MM.1S (cell line): Measurements from ENCODE around the gene TPCN1.
A peak's percentile ranks its signal among the peaks of the same experiment; 100 is the strongest.

Source experiments
- DNase-seq: peaks from one replicate; pipeline ENCODE4 v3.0.0-alpha.2; 2015
- H2AFZ ChIP-seq: fragments of 300-600 bp; sonication (generic); 2 replicates; pipeline ENCODE4 v1.6.0; 2016; ENCODE audit warnings: antibody characterized with exemption, low read length
- H3F3A ChIP-seq: fragments of 300-600 bp; sonication (generic); 2 replicates; pipeline ENCODE4 v1.6.1; 2016; ENCODE audit warnings: mild to moderate bottlenecking, antibody characterized with exemption, low read length, moderate library complexity, mixed read lengths; ENCODE audit not compliant: insufficient read depth
- H3K27ac ChIP-seq: fragments of 300-600 bp; sonication (generic); 2 replicates; pipeline ENCODE4 v1.5.1; 2016; ENCODE audit warnings: mild to moderate bottlenecking, low read length
- H3K27me3 ChIP-seq: fragments of 300-600 bp; sonication (generic); replicated peaks from 2 replicates; pipeline ENCODE4 v1.6.0; 2016; ENCODE audit warnings: low read length; ENCODE audit not compliant: insufficient read depth
- H3K36me3 ChIP-seq: fragments of 300-600 bp; sonication (generic); replicated peaks from 2 replicates; pipeline ENCODE4 v1.6.1; 2016; ENCODE audit warnings: mild to moderate bottlenecking, low read length, mixed read lengths; ENCODE audit not compliant: insufficient read depth
- H3K4me1 ChIP-seq: fragments of 300-600 bp; sonication (generic); 2 replicates; pipeline ENCODE4 v1.6.1; 2016; ENCODE audit warnings: low read length, mixed read lengths
- H3K4me2 ChIP-seq: fragments of 300-600 bp; sonication (generic); 2 replicates; pipeline ENCODE4 v1.6.0; 2016; ENCODE audit warnings: low read depth, low read length
- H3K4me3 ChIP-seq: fragments of 300-600 bp; sonication (generic); 2 replicates; pipeline ENCODE4 v1.5.1; 2016; ENCODE audit warnings: low read length, mixed read lengths
- H3K79me2 ChIP-seq: fragments of 300-600 bp; sonication (generic); 2 replicates; pipeline ENCODE4 v1.6.1; 2016; ENCODE audit warnings: mixed run types, low read length, mixed read lengths
- H3K9ac ChIP-seq: fragments of 300-600 bp; sonication (generic); 2 replicates; pipeline ENCODE4 v1.6.1; 2016; ENCODE audit warnings: low read length, mixed read lengths
- H3K9me2 ChIP-seq: fragments of 300-600 bp; sonication (generic); replicated peaks from 2 replicates; pipeline ENCODE4 v1.6.1; 2016; ENCODE audit warnings: mild to moderate bottlenecking, low read length, mixed read lengths; ENCODE audit not compliant: insufficient read depth
- H3K9me3 ChIP-seq: fragments of 300-600 bp; sonication (generic); replicated peaks from 2 replicates; pipeline ENCODE4 v1.6.1; 2016; ENCODE audit warnings: mild to moderate bottlenecking, low read length, mixed read lengths; ENCODE audit not compliant: insufficient read depth
- H4K20me1 ChIP-seq: fragments of 300-600 bp; sonication (generic); 2 replicates; pipeline ENCODE4 v1.6.1; 2016; ENCODE audit warnings: mild to moderate bottlenecking, low read length, moderate library complexity, mixed read lengths; ENCODE audit not compliant: insufficient read depth
- EZH2 ChIP-seq: fragments of 300-600 bp; sonication (generic); optimal IDR thresholded peaks from 2 replicates; pipeline ENCODE3; 2017; ENCODE audit warnings: low read depth, mild to moderate bottlenecking, antibody characterized with exemption, low read length, mixed read lengths
- EZH2phosphoT487 ChIP-seq: fragments of 300-600 bp; sonication (generic); IDR thresholded peaks from 2 replicates; pipeline ENCODE4 v1.6.1; 2018; ENCODE audit warnings: antibody characterized with exemption, low read length
- TF ChIP-seq, protein P1 (sequence below): fragments of 300-600 bp; sonication (generic); IDR thresholded peaks from 2 replicates; pipeline ENCODE4 v1.5.1; 2016; ENCODE audit warnings: antibody characterized with exemption, low read length, mixed read lengths

TPCN1 gene

DNA sequence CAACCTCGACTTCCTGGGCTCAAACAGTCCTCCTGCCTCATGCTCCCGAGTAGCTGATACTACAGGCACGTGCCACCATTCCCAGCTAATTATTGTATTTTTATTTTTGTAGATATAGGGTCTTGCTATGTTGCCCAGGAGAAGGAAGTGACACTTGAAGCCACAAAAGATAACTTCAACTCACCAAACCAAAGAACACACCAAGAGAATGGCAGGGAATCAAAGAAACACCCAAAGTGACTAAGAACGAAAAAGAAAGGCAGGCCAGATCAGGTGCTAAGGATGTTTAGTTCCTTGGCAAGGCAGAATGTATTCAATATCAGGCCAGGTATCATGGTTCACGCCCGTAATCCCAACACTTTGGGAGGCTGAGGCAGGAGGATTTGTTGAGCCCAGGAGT is 10.1 kb upstream of the TPCN1 start:
- H3K27me3 ChIP-seq = no peaks in the 10 kb centered on the region
- H3K4me3 ChIP-seq = no peak overlapping the region
- no peak overlapping the region for H2AFZ ChIP-seq
- no peaks in the 10 kb centered on the region for H4K20me1 ChIP-seq
- no peak overlapping the region for H3K4me2 ChIP-seq
- no peaks in the 10 kb centered on the region for H3K9me3 ChIP-seq
- peaks cover 27% of the 10 kb centered on the region for H3F3A ChIP-seq
- no peak for DNase-seq
- H3K79me2 ChIP-seq = no peaks in the 10 kb centered on the region
- no peak overlapping the region for H3K27ac ChIP-seq
- no peak overlapping the region for H3K9ac ChIP-seq
- H3K36me3 ChIP-seq = no peaks in the 10 kb centered on the region
- H3K9me2 ChIP-seq = no peaks in the 10 kb centered on the region
- TF ChIP-seq EZH2 = no peak
- no peak for TF ChIP-seq EZH2phosphoT487
- TF ChIP-seq, protein P1, sequence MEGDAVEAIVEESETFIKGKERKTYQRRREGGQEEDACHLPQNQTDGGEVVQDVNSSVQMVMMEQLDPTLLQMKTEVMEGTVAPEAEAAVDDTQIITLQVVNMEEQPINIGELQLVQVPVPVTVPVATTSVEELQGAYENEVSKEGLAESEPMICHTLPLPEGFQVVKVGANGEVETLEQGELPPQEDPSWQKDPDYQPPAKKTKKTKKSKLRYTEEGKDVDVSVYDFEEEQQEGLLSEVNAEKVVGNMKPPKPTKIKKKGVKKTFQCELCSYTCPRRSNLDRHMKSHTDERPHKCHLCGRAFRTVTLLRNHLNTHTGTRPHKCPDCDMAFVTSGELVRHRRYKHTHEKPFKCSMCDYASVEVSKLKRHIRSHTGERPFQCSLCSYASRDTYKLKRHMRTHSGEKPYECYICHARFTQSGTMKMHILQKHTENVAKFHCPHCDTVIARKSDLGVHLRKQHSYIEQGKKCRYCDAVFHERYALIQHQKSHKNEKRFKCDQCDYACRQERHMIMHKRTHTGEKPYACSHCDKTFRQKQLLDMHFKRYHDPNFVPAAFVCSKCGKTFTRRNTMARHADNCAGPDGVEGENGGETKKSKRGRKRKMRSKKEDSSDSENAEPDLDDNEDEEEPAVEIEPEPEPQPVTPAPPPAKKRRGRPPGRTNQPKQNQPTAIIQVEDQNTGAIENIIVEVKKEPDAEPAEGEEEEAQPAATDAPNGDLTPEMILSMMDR = no peak
- peaks cover 31% of the 10 kb centered on the region for H3K4me1 ChIP-seq

DNA sequence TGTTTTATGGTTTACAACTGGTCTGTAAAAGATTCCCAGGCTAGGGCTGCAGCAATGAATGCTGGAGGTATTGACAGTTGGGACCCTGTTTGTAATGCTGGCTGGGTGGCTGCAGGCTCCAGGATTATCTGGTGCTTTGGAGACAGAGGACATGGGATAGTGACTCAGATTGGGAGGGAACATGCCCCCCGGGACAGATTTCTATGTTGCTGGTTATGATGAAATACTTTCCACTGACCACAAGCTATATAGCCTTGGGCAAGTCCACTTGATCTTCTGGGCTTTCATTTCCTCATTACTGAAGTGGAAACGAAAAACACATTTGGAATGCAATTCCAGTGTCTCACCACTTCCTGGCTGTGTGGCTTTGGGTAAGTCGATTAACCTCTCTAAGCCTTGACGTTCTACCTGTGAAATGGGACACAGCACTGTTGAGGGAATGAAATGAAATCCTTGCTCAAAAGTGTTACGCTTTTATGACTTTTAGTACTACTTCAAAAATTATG is 6.3 kb upstream of the TPCN1 start:
- no peak overlapping the region for H3K9ac ChIP-seq
- H3K9me2 ChIP-seq = no peaks in the 10 kb centered on the region
- H3K4me1 ChIP-seq = peaks cover 10% of the 10 kb centered on the region
- H3K9me3 ChIP-seq = no peaks in the 10 kb centered on the region
- no peaks in the 10 kb centered on the region for H3K79me2 ChIP-seq
- H3K4me3 ChIP-seq = no peak overlapping the region
- H3K27ac ChIP-seq = no peak overlapping the region
- DNase-seq = no peak
- no peak overlapping the region for H2AFZ ChIP-seq
- 0 out of 2 replicates have a peak, but pooled peaks cover 3% of the 10 kb centered on the region for H3F3A ChIP-seq
- H3K4me2 ChIP-seq = peak overlapping the region; percentile 18; the same call in 1 of the 2 replicates
- H4K20me1 ChIP-seq = no peaks in the 10 kb centered on the region
- no peaks in the 10 kb centered on the region for H3K27me3 ChIP-seq
- TF ChIP-seq, protein P1 = no peak
- TF ChIP-seq EZH2 (no peak), EZH2phosphoT487 (no peak)
- no peaks in the 10 kb centered on the region for H3K36me3 ChIP-seq

DNA sequence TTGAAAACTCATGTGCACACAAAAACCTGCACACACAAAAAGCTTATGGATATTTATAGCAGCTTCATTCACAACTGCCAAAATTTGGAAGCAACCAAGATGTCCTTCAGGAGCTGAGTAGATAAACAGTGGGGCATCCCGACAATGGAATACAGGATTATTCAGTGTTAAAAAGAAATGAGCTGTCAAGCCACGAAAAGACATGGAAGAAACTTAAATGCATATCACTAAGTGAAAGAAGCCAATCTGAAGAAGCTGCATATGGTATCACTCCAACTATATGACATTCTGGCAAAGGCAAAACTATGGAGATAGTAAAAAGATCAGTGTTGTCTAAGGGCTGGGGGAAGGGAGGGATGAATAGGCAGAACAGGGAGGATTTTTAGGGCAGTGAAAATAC is 5.2 kb upstream of the TPCN1 start:
- Histone ChIP-seq H3K4me2 (no peak overlapping the region), H3K27me3 (no peaks in the 10 kb centered on the region), H3K9me2 (no peaks in the 10 kb centered on the region), H2AFZ (no peak overlapping the region), H3K27ac (no peak overlapping the region), H3K79me2 (no peaks in the 10 kb centered on the region), H4K20me1 (no peaks in the 10 kb centered on the region), H3F3A (0 out of 2 replicates have a peak, but pooled peaks cover 3% of the 10 kb centered on the region), H3K9me3 (no peaks in the 10 kb centered on the region), H3K36me3 (no peaks in the 10 kb centered on the region), H3K4me1 (peaks cover 10% of the 10 kb centered on the region), H3K9ac (no peak overlapping the region), H3K4me3 (no peak overlapping the region)
- DNase-seq = no peak
- TF ChIP-seq EZH2phosphoT487 (no peak), EZH2 (no peak)
- TF ChIP-seq, protein P1 = no peak
